Ishikawa (cell line): Measurements from ENCODE around the gene TES.

ENCODE experiments used
- CEBPB ChIP-seq: IDR thresholded peaks from 2 replicates; pipeline ENCODE4 v1.6.1; 2012
- FOXM1 ChIP-seq: IDR thresholded peaks from 2 replicates; pipeline ENCODE4 v1.6.1; 2012; ENCODE audit warnings: low read depth, borderline replicate concordance
- MAX ChIP-seq: IDR thresholded peaks from 2 replicates; pipeline ENCODE4 v1.6.1; 2012
- NFIC ChIP-seq: IDR thresholded peaks from 2 replicates; pipeline ENCODE4 v1.6.1; 2012
- RAD21 ChIP-seq: IDR thresholded peaks from 2 replicates; pipeline ENCODE4 v1.6.1; 2012; ENCODE audit warnings: low read depth
- REST ChIP-seq: IDR thresholded peaks from 2 replicates; pipeline ENCODE4 v1.6.1; 2012; ENCODE audit warnings: low read depth, mild to moderate bottlenecking
- TCF12 ChIP-seq: IDR thresholded peaks from 2 replicates; pipeline ENCODE4 v1.6.1; 2012; ENCODE audit warnings: low read depth
- TEAD4 ChIP-seq: IDR thresholded peaks from 2 replicates; pipeline ENCODE4 v1.6.1; 2012
- USF1 ChIP-seq: IDR thresholded peaks from 2 replicates; pipeline ENCODE4 v1.6.1; 2012

GRCh38 chr7:116193329-116194087 lies 16.8 kb upstream of the TES start:
- TF ChIP-seq CEBPB: no peak
- TF ChIP-seq USF1: no peak
- no peak for TF ChIP-seq RAD21
- no peak for TF ChIP-seq TCF12
- TF ChIP-seq REST: no peak
- TF ChIP-seq MAX: no peak
- no peak for TF ChIP-seq TEAD4
- no peak for TF ChIP-seq FOXM1
- TF ChIP-seq NFIC: no peak
